AG04449 (cell line): ENCODE data around the gene SLC12A1.

ENCODE experiments used
- CTCF ChIA-PET: fragments of 350-600 bp; formaldehyde crosslinking; extraction: SDS; loops from one replicate; lab custom pipeline; 2021; ENCODE audit warnings: antibody characterized with exemption; lab: Yijun Ruan, JAX
- POLR2A ChIA-PET: fragments of 400-600, 350-600 bp; formaldehyde crosslinking; extraction: SDS; loops from one replicate; lab custom pipeline; 2020; ENCODE audit warnings: antibody characterized with exemption, inconsistent platforms; lab: Yijun Ruan, JAX
- DNase-seq: peaks from one replicate; pipeline ENCODE4 v3.0.0-alpha.2; 2010; ENCODE audit warnings: low read depth, low spot score
- H3K4me3 ChIP-seq: 2 replicates; pipeline ENCODE4 v1.5.1; 2011; ENCODE audit warnings: low read depth, mild to moderate bottlenecking, control low read depth, low read length
- TF ChIP-seq, protein P1 (sequence below): IDR thresholded peaks from one replicate; pipeline ENCODE4 v1.5.1; 2011; ENCODE audit warnings: mild to moderate bottlenecking, moderate library complexity, low read length, control low read depth, inconsistent platforms; ENCODE audit not compliant: insufficient read depth; ENCODE audit errors: missing control alignments

Gene SLC12A1

DNA sequence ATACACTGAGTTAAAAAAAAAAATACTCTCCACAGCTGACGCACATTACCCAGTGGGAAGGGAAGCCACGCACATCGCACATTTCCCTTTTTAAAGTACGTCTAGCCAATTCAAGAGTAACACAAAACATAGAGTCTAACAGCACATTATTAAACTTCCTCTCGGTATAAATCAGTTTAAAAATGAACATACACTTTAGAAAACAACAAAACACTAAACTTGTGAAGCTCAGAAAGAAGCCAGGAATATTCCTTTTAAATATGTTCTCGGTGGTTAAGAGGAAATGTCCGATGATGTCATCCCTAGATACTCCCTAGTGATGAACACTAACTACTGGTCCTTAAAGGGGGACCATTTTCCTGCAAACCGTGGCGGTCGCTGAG is 28.7 kb upstream of the SLC12A1 start:
- ChIA-PET CTCF (interaction anchor here (1.3 kb wide), 1 partner anchor 21 kb away, joined by 4 read pairs; no protein-coding TSS in a partner anchor), POLR2A (no interaction called here)
- no peak for DNase-seq

GRCh38 chr15:48177766-48178647 is 28.1 kb upstream of the SLC12A1 start, which contains the start of gene MYEF2:
MYEF2 (minus strand) TSS chr15:48178295; CDS start chr15:48178237, 58 bp downstream.
- peak within 1 kb of the TSS; percentile 61 for H3K4me3 ChIP-seq
- CTCF ChIA-PET = interaction anchor here (1.3 kb wide), 1 partner anchor 22 kb away, joined by 4 read pairs; no protein-coding TSS in a partner anchor
- POLR2A ChIA-PET = no interaction called here
- no peak for DNase-seq
- TF ChIP-seq, protein P1, sequence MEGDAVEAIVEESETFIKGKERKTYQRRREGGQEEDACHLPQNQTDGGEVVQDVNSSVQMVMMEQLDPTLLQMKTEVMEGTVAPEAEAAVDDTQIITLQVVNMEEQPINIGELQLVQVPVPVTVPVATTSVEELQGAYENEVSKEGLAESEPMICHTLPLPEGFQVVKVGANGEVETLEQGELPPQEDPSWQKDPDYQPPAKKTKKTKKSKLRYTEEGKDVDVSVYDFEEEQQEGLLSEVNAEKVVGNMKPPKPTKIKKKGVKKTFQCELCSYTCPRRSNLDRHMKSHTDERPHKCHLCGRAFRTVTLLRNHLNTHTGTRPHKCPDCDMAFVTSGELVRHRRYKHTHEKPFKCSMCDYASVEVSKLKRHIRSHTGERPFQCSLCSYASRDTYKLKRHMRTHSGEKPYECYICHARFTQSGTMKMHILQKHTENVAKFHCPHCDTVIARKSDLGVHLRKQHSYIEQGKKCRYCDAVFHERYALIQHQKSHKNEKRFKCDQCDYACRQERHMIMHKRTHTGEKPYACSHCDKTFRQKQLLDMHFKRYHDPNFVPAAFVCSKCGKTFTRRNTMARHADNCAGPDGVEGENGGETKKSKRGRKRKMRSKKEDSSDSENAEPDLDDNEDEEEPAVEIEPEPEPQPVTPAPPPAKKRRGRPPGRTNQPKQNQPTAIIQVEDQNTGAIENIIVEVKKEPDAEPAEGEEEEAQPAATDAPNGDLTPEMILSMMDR = no peak

More for the DNA sequence above, 28.7 kb upstream of the SLC12A1 start:
- H3K4me3 ChIP-seq = peak overlapping the region; percentile 61
- TF ChIP-seq, protein P1 = no peak

- POLR2A ChIA-PET = no interaction called here
- DNase-seq = no peak
- TF ChIP-seq, protein P1 = no peak
- peak overlapping the region; percentile 61; the same call in 1 of the 2 replicates for H3K4me3 ChIP-seq
- CTCF ChIA-PET = interaction anchor here (0.8 kb wide), 1 partner anchor 107 kb away, joined by 3 read pairs; no protein-coding TSS in a partner anchor
These were observed 27.5 kb upstream of the SLC12A1 start for GRCh38 chr15:48178648-48178931.

DNA sequence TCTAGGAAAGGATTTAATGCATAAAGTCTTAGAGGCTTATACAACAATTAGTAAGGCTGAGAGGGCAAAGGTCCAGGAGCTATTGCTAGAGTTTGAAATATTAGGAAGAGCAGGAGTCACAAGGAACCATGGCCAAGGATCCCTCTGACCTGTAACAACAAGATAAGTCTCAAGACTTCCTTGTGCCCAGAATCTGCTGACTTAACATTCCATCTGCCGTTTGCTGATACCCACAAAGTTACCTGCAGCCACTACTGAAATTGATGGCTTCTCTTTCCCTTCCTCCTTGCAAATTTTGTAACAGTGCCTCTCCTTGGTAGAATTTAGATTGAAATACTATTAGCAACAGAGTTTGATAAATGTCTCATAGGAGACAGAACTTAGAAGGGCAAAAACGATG is 23.4 kb upstream of the SLC12A1 start:
- CTCF ChIA-PET = no interaction called here
- TF ChIP-seq, protein P1 = no peak
- DNase-seq = no peak
- POLR2A ChIA-PET = no interaction called here
- no peak overlapping the region for H3K4me3 ChIP-seq

DNA sequence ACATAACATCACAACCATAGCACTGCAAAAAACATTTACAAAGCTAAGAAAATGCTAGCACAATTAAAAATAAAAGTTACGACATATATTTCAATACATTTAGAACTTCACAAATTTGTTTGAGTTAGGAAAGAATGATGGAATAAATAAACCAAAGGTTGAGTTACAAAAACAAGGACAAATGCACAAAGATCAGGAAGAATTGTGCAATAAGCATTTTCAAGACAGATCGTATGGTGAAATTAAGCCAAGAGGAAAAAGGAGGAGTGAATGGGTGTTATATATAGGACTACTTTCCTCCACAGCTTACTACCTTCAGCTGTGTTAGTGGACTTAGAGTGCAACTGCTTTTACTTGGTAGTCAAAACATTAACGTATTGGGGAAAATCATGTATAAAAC is 20.6 kb upstream of the SLC12A1 start:
- no peak for DNase-seq
- no peak overlapping the region for H3K4me3 ChIP-seq
- POLR2A ChIA-PET = no interaction called here
- CTCF ChIA-PET = no interaction called here
- TF ChIP-seq, protein P1 = no peak

- CTCF ChIA-PET = no interaction called here
- DNase-seq = no peak
- H3K4me3 ChIP-seq = no peak overlapping the region
- TF ChIP-seq, protein P1 = no peak
- POLR2A ChIA-PET = no interaction called here
These were observed 19.8 kb upstream of the SLC12A1 start for GRCh38 chr15:48186271-48186670.
